Ishikawa (cell line): ENCODE measurements around the gene DYRK1A.

Source experiments
- EP300 ChIP-seq: IDR thresholded peaks from 2 replicates; pipeline ENCODE4 v1.6.1; 2012; ENCODE audit warnings: borderline replicate concordance
- TAF1 ChIP-seq: IDR thresholded peaks from 2 replicates; pipeline ENCODE4 v1.6.1; 2012; ENCODE audit warnings: low read depth, mild to moderate bottlenecking
- TF ChIP-seq, protein P1 (sequence below): IDR thresholded peaks from 2 replicates; pipeline ENCODE4 v1.6.1; 2012; ENCODE audit warnings: low read depth, mild to moderate bottlenecking

DNA sequence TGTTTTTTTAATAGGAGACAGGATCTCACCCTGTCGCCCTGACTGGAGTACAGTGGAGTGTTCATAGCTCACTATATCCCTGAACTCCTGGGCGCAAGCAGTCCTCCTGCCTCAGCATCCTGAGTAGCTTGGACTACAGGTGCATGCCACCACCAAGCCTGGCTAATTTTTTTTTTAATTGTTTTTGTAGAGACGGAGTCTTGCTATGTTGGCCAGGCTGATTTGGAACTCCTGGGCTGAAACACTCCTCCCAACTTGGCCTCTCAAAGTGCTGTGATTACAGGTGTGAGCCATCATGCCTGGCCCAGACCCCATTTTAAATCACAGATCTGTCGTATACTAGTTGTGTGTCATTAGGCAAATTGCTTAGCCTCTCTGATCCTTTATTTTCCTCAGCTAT, 161.1 kb downstream of the DYRK1A start:
- TF ChIP-seq EP300 = no peak
- no peak for TF ChIP-seq TAF1
- TF ChIP-seq, protein P1, sequence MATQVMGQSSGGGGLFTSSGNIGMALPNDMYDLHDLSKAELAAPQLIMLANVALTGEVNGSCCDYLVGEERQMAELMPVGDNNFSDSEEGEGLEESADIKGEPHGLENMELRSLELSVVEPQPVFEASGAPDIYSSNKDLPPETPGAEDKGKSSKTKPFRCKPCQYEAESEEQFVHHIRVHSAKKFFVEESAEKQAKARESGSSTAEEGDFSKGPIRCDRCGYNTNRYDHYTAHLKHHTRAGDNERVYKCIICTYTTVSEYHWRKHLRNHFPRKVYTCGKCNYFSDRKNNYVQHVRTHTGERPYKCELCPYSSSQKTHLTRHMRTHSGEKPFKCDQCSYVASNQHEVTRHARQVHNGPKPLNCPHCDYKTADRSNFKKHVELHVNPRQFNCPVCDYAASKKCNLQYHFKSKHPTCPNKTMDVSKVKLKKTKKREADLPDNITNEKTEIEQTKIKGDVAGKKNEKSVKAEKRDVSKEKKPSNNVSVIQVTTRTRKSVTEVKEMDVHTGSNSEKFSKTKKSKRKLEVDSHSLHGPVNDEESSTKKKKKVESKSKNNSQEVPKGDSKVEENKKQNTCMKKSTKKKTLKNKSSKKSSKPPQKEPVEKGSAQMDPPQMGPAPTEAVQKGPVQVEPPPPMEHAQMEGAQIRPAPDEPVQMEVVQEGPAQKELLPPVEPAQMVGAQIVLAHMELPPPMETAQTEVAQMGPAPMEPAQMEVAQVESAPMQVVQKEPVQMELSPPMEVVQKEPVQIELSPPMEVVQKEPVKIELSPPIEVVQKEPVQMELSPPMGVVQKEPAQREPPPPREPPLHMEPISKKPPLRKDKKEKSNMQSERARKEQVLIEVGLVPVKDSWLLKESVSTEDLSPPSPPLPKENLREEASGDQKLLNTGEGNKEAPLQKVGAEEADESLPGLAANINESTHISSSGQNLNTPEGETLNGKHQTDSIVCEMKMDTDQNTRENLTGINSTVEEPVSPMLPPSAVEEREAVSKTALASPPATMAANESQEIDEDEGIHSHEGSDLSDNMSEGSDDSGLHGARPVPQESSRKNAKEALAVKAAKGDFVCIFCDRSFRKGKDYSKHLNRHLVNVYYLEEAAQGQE = no peak
